Testis (tissue), 2 donors: ENCODE results near the gene PTGDR2.

Source experiments
- POLR2A ChIP-seq: fragments of 450-650 bp; IDR thresholded peaks from one replicate; pipeline ENCODE4 v1.6.1; 2017; ENCODE audit warnings: antibody characterized with exemption, mild to moderate bottlenecking, moderate library complexity
- TF ChIP-seq, protein P1 (sequence below), 3 experiments: fragments of 450-650 bp in 2 of 3; fragments of 200-600 bp in 1 of 3; sonication (generic) in 1 of 3; IDR thresholded peaks; one replicate each; pipeline ENCODE4 v1.5.1; 2016 to 2019; ENCODE audit warnings: antibody characterized with exemption in 3 of 3, mild to moderate bottlenecking in 2 of 3, moderate library complexity in 1 of 3

DNA sequence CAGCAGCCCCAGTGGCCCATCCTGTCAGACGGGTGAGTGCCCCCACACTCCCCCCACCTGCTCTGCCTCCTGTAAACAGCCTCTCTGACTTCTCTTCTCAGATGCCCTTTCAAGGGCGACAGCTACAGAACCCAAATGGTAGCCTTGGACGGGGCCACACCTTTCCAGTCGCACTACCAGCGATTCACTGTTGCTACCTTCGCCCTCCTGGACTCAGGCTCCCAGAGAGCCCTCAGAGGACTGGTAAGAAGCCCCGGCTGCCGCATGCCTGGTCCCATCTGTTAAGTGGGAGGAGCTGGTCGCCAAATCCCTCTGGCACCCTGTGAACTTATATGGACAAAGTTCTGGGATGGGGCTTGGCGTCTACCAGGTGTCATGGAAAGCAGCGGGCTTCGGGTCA is 17.8 kb upstream of the PTGDR2 start:
- no peak for TF ChIP-seq POLR2A
- TF ChIP-seq, protein P1, sequence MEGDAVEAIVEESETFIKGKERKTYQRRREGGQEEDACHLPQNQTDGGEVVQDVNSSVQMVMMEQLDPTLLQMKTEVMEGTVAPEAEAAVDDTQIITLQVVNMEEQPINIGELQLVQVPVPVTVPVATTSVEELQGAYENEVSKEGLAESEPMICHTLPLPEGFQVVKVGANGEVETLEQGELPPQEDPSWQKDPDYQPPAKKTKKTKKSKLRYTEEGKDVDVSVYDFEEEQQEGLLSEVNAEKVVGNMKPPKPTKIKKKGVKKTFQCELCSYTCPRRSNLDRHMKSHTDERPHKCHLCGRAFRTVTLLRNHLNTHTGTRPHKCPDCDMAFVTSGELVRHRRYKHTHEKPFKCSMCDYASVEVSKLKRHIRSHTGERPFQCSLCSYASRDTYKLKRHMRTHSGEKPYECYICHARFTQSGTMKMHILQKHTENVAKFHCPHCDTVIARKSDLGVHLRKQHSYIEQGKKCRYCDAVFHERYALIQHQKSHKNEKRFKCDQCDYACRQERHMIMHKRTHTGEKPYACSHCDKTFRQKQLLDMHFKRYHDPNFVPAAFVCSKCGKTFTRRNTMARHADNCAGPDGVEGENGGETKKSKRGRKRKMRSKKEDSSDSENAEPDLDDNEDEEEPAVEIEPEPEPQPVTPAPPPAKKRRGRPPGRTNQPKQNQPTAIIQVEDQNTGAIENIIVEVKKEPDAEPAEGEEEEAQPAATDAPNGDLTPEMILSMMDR (IDR thresholded peaks at IDR 0.05), result no peak
